NCI-H128 (cell line): ENCODE data around the gene EEIG1.
A peak's percentile ranks its signal among the peaks of the same experiment; 100 is the strongest.

ENCODE experiments used
- DNase-seq: peaks from one replicate; lab custom pipeline; 2025; ENCODE audit not compliant: unreplicated experiment; lab: John Stamatoyannopoulos, UW

The EEIG1 gene

DNA sequence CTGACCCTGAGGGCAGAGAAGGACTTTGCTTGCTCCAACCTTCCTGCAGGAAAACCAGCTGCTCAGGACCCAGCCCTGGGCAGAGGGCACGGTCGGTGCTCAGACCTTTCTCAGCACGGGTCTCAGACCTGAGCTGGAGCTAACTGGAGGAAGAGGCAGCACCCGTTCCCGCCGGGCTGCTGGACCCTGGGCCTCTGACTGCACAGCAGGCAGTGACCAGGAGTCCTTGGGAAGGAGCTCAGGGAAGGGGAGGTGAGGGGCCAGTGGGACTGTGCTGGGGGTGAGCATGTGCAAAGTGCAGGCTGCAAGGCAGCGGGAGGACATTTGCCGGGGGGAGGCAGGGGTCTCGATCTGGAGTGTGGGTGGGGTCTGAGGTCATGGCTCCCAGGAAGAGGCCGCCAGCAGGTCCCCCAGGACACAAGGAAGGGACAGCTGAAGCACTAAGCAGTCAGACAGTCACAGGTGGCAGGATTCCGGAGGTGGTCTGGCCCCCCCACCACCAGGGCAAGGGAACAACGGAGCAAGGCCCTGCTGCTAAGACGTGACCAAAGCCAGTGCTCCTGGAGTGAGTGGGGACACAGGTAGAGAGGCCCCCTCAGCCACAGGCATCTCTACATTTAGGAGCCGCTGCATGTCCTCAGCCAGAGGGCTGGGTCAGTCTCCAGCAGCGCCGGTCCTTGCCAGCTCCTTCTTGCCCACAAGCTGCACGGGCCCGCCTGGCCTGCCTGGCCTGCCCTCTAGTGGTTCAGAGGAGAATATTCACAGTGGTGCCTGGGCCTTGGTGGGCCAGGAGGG lies 38.4 kb downstream of the EEIG1 start:
- no peak for DNase-seq

- no peak for DNase-seq
Measured at GRCh38 chr9:127941961-127942215, 38.9 kb downstream of the EEIG1 start.

- DNase-seq: no peak
Measured at GRCh38 chr9:127941062-127941960, 39.5 kb downstream of the EEIG1 start.

DNA sequence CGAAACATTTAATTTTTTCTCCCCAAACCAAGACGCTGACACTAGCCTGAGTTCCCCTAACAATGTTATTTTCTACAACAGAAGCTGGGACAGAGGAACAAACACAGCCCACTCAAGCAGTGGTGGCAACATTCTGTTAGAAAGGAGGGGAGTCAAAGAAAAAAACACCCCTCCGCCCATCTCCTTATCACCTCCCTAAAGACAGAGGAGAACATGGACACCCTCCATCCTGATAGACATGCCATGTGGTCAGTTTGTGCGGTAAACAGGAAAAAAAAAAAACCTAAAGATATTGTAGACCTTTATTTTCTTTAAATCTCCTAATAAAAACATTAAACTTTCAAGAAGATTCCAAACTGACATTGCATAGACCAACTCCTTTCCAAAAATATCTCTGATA lies 40.2 kb downstream of the EEIG1 start:
- DNase-seq: no peak

DNA sequence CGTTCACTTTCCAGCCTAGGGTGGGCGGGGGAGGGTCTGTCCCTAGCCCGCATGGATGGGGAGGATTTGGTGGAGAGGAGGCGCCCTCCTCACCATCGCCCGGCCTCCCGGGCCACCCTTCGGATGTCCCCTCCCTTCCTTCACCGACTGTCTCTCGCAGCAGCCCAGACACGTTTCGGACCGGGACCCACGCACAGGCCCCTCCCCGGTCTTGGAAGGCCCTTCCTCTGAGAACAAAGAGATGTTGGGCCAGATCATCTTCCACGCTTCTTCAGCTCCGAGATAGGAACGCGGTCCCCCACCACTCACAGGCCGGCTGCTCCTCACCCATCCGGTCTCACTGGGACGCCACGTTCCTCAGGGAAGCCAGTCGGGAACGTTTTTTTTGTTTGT lies 42.5 kb downstream of the EEIG1 start:
- DNase-seq: no peak

GRCh38 chr9:127937388-127938297 lies 43.1 kb downstream of the EEIG1 start, which contains the start of gene DPM2:
TSS of gene DPM2 (minus strand) at chr9:127937854. CDS start at chr9:127937820, 34 bp downstream.
- peak; percentile 73 for DNase-seq

DNA sequence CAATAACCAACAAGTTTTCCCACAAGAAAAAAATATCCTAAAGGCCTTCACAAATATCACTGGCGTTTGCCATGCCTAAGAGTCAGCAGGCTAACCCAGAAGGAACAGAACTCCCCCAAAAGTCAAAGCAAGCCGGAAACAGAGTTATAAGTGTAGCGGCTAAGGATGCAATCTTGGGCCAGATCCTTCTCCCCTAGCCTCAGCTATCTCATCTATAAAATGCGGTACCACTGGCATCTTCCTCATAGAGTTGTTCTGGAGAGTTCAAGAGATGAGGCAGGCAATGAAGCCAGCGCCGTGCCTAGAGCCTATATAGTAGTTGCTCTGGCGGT lies 43.8 kb downstream of the EEIG1 start:
- DNase-seq: no peak

- DNase-seq: no peak
Measured at GRCh38 chr9:127936347-127936852, 44.4 kb downstream of the EEIG1 start.

DNA sequence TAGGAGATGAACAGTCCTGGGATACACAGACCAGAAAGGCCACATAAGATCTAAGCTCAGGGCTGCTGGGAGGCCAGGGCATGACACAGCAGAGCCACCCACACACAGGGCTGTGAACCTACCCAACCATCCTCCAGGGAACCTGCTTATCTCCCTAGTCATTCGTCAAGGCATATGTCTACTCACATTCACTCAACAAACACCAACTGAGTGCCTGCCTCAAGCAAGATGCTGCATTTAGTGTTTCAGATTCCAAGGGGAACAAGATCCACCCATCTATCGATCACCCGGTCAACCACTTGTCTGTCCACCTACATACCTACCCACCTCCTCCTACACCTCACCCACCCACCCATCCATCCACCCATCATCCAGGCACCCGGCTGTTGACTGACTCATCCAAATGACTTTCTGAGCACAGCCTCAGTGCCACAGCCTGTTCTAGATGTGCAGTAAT lies 45.0 kb downstream of the EEIG1 start:
- no peak for DNase-seq

DNA sequence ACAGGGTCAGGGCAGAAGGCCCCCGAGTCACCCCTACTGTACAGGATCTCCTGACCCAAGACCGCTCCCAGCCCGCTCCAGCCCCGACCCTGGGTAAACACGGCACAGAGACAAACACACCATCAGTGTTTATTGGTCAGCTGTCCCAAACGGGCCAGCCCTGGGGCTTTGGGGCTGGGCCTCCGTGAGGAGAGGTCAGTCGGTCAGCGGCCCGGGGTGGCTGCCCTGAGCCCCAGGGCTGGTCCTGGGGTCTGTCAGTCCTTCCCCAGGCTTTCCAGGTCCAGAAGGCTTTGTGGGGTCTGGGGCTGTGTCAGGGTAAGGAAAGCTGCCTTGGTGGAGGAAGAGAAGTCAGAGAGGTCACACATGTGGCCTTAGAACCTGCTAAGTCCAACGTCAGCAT lies 45.8 kb downstream of the EEIG1 start:
- DNase-seq: no peak

- no peak for DNase-seq
Measured at GRCh38 chr9:127934248-127934647, 46.5 kb downstream of the EEIG1 start.

- peak; percentile 19 for DNase-seq
Measured at GRCh38 chr9:127931092-127931881, 49.5 kb downstream of the EEIG1 start.
